ENCODE data around the gene MARCHF6.

MARCHF6 gene

GRCh38 chr5:10352430-10353240 lies 860 bp upstream of the MARCHF6 start:
- TF ChIP-seq, protein P1, sequence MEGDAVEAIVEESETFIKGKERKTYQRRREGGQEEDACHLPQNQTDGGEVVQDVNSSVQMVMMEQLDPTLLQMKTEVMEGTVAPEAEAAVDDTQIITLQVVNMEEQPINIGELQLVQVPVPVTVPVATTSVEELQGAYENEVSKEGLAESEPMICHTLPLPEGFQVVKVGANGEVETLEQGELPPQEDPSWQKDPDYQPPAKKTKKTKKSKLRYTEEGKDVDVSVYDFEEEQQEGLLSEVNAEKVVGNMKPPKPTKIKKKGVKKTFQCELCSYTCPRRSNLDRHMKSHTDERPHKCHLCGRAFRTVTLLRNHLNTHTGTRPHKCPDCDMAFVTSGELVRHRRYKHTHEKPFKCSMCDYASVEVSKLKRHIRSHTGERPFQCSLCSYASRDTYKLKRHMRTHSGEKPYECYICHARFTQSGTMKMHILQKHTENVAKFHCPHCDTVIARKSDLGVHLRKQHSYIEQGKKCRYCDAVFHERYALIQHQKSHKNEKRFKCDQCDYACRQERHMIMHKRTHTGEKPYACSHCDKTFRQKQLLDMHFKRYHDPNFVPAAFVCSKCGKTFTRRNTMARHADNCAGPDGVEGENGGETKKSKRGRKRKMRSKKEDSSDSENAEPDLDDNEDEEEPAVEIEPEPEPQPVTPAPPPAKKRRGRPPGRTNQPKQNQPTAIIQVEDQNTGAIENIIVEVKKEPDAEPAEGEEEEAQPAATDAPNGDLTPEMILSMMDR (IDR thresholded peaks at IDR 0.05), result no peak
- Histone ChIP-seq H3K4me3 (peak overlapping the region; percentile 99), H3K27ac (peak overlapping the region; percentile 97 to 100)
- DNase-seq (ENCODE audit: low spot score), result no peak

GRCh38 chr5:10354048-10354872 lies 765 bp downstream of the MARCHF6 start:
- TF ChIP-seq, protein P1 (IDR thresholded peaks at IDR 0.05), result no peak
- H3K27ac ChIP-seq, result peak overlapping the region; percentile 97 to 100
- peak overlapping the region; percentile 99 for H3K4me3 ChIP-seq
- no peak for DNase-seq (ENCODE audit: low spot score)

- no peak for DNase-seq (ENCODE audit: low spot score)
- peak overlapping the region; percentile 99 for H3K4me3 ChIP-seq
- peak overlapping the region in 1 of 2 donors; percentile 20 for H3K27ac ChIP-seq
- TF ChIP-seq, protein P1 (IDR thresholded peaks at IDR 0.05), result no peak
Observed at GRCh38 chr5:10355071-10355889, 1.8 kb downstream of the MARCHF6 start.

GRCh38 chr5:10358999-10359398 lies 5.5 kb downstream of the MARCHF6 start:
- H3K27ac ChIP-seq, result no peak overlapping the region
- no peak for DNase-seq (ENCODE audit: low spot score)
- TF ChIP-seq, protein P1 (IDR thresholded peaks at IDR 0.05), result no peak
- H3K4me3 ChIP-seq, result no peak overlapping the region

DNA sequence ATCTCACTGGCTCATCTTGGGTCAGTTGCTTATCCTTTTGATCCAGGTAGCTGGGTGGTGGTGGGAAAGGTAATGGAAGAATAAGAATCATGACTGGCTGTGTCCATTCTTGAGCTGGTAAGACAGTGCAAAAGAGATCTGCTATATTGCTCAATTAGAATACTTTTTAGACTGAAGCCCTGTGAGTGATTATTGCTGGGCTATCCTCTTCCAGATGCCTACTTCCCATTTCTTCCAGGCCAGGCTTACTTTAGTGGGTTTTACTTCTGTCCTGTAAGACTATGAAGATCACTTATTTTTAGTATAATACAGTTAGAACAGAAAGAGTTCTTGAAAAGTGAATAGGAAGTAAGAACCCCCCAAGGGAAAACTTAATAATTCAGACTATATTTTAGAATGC lies 7.2 kb downstream of the MARCHF6 start:
- H3K27ac ChIP-seq, result no peak overlapping the region
- TF ChIP-seq, protein P1 (IDR thresholded peaks at IDR 0.05), result no peak
- no peak overlapping the region for H3K4me3 ChIP-seq
- DNase-seq (ENCODE audit: low spot score), result no peak

- no peak for DNase-seq (ENCODE audit: low spot score)
- Histone ChIP-seq H3K27ac (no peak overlapping the region), H3K4me3 (no peak overlapping the region)
- TF ChIP-seq, protein P1 (IDR thresholded peaks at IDR 0.05), result no peak
Observed at GRCh38 chr5:10363519-10364185, 10.2 kb downstream of the MARCHF6 start.

All from coronary artery (tissue), 2 donors.